Stomach (tissue), 9 donors: ENCODE results near the gene HBA1. TPM values are rescaled to one million over a fixed set of nuclear protein-coding genes. Genes with fewer than 3 reads are reported as not detected.

Experiments used
- DNase-seq, 2 donors: peaks; one replicate each; pipeline versions ENCODE4 v3.0.0 to v3.0.0-alpha.2; 2013 to 2019
- H3K27ac ChIP-seq, 5 donors: fragments of 200-600 bp in 4 of 5; sonication (generic) in 4 of 5; one replicate each; pipeline ENCODE4 v1.5.1; 2013 to 2019; ENCODE audit warnings: mild to moderate bottlenecking in 1 of 5, moderate library complexity in 1 of 5
- H3K27me3 ChIP-seq, 3 donors: fragments of 200-600 bp; sonication (generic); one replicate each; pipeline ENCODE4 v1.5.1; 2017 to 2019; ENCODE audit warnings: mixed run types in 1 of 3
- H3K36me3 ChIP-seq, 4 donors: fragments of 200-600 bp; sonication (generic); 1 replicate in 3 of 4; 2 replicates in 1 of 4; pipeline ENCODE4 v1.5.1; 2016 to 2019
- H3K4me1 ChIP-seq, 4 donors: fragments of 200-600 bp; sonication (generic); one replicate each; pipeline ENCODE4 v1.5.1; 2016 to 2019
- H3K4me3 ChIP-seq, 4 donors: fragments of 200-600 bp; sonication (generic) in 3 of 4; one replicate each; pipeline ENCODE4 v1.5.1; 2016 to 2019; ENCODE audit warnings: mild to moderate bottlenecking in 1 of 4
- H3K9me3 ChIP-seq, 4 donors: fragments of 200-600 bp; sonication (generic); one replicate each; pipeline ENCODE4 v1.5.1; 2016 to 2019
- CTCF ChIP-seq, 7 experiments: fragments of 450-650 bp in 4 of 7; fragments of 200-600 bp in 3 of 7; sonication (generic) in 3 of 7; IDR thresholded peaks; one replicate each; pipeline ENCODE4 v1.5.1; 2016 to 2019; ENCODE audit warnings: antibody characterized with exemption in 7 of 7, control low read depth in 2 of 7, mild to moderate bottlenecking in 1 of 7
- EP300 ChIP-seq: sonication (generic); formaldehyde crosslinking; IDR thresholded peaks from one replicate; pipeline ENCODE4 v1.6.1; 2017; ENCODE audit warnings: antibody characterized with exemption
- POLR2A ChIP-seq, 4 donors: fragments of 450-650 bp; IDR thresholded peaks; one replicate each; pipeline ENCODE4 v1.6.1; 2016; ENCODE audit warnings: antibody characterized with exemption in 4 of 4, control low read depth in 2 of 4, mild to moderate bottlenecking in 1 of 4, moderate library complexity in 1 of 4
- POLR2AphosphoS5 ChIP-seq, 3 donors: sonication (generic); formaldehyde crosslinking; IDR thresholded peaks; one replicate each; pipeline ENCODE4 v1.6.1; 2016; ENCODE audit warnings: antibody characterized with exemption in 3 of 3
- WGBS, 5 donors: extraction: QIAGEN DNeasy Blood & Tissue Kit in 3 of 5; methylation state at CpG; one replicate each; pipeline versions ENCODE4 v1.1.5 to v1.1.7; 2013 to 2018; 5-methylcytosine and 5-hydroxymethylcytosine counted together
- intact Hi-C: fragments of 100-400 bp; cut with DNase I; formaldehyde crosslinking; loops from one replicate; pipeline ENCODE4 v1.15.1; 2023; ENCODE audit warnings: low total_unique reads
- polyA plus RNA-seq, 3 donors: library from polyadenylated mRNA; stranded (reverse); fragments of 200-250 nt; gene quantifications; one replicate each; pipeline ENCODE4 v1.2.3, GENCODE V29; 2013
- total RNA-seq, 5 donors: library from RNA; depleted of rRNA; stranded (reverse); fragments of >200 nt; gene quantifications; one replicate each; pipeline versions ENCODE4 v1.1.0 to v1.2.3, GENCODE V29; 2014 to 2016
- donor health status: healthy with polysubstance abuse.
- donor health status: Bipolar disorder and iron deficiency.
- donor health status: healthy.

The HBA1 gene
- total and polyA plus RNA-seq, 8 donors = 0.88 to 263 (median 20.3) TPM; not detected in 4

GRCh38 chr16:181565-182021 lies 5.1 kb downstream of the HBA1 start:
- intact Hi-C loops = loop anchor here (5.0 kb wide), 1 partner anchor 64 kb away; no protein-coding TSS in a partner anchor
- no peak overlapping the region for H3K27ac ChIP-seq
- peaks cover 0 to 8% (median 0%) of the 10 kb centered on the region in 4 donors for H3K36me3 ChIP-seq
- peak in 1 of 2 donors; percentile 91 for DNase-seq
- peaks cover 18 to 36% (median 26%) of the 10 kb centered on the region in 4 donors for H3K4me1 ChIP-seq
- peak overlapping the region in 3 of 4 donors; percentile 18 to 49 (median 31) for H3K4me3 ChIP-seq
- peak in 1 of 3 donors; percentile 62 for TF ChIP-seq POLR2AphosphoS5 (IDR thresholded peaks at IDR 0.05)
- peak in 5 of 7 experiments; percentile 84 to 98 (median 90) for TF ChIP-seq CTCF (IDR thresholded peaks at IDR 0.05)
- TF ChIP-seq POLR2A (IDR thresholded peaks at IDR 0.05) = no peak
- no peaks in the 10 kb centered on the region for H3K9me3 ChIP-seq
- 6 to 28% (median 6%) methylated on average over 9 to 22 of the region's 22 CpGs for WGBS, 5 donors
- H3K27me3 ChIP-seq = peaks cover 23 to 49% (median 45%) of the 10 kb centered on the region in 3 donors

GRCh38 chr16:183005-183404 lies 6.5 kb downstream of the HBA1 start:
- WGBS, 5 donors = 76 to 80% (median 77%) methylated on average over 7 of the region's 7 CpGs
- Histone ChIP-seq H3K36me3 (peaks cover 9 to 17% (median 10%) of the 10 kb centered on the region in 4 donors), H3K27ac (no peak overlapping the region), H3K27me3 (peaks cover 20 to 37% (median 34%) of the 10 kb centered on the region in 3 donors), H3K9me3 (no peaks in the 10 kb centered on the region), H3K4me1 (peaks cover 18 to 25% (median 21%) of the 10 kb centered on the region in 4 donors), H3K4me3 (no peak overlapping the region)
- intact Hi-C loops = loop anchor here (5.0 kb wide), 1 partner anchor 66 kb away; no protein-coding TSS in a partner anchor
- TF ChIP-seq CTCF (IDR thresholded peaks at IDR 0.05) = no peak
- no peak for TF ChIP-seq EP300
- no peak for DNase-seq

DNA sequence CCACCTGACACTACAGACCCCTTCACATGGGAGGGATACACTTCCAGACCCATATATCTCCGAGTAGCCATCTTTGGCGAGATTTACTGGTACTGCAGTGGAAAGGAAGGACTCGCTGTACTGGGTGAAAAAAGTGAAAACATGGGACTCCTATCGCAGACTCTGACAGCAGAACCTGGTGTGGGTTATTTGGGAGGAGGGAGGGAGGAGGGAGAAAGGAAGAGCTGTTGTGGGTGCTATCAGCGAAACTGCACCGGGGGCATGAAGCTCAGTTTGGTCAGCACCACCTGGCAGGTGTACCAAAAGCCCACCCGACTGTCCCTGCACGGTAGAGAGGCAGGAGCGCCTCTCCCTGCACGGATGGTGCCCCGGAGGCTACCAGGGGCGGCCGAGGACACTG lies 8.7 kb downstream of the HBA1 start:
- no peak overlapping the region for H3K27ac ChIP-seq
- peaks cover 29 to 39% (median 32%) of the 10 kb centered on the region in 4 donors for H3K36me3 ChIP-seq
- H3K4me3 ChIP-seq = no peak overlapping the region
- TF ChIP-seq EP300 (no peak), CTCF (IDR thresholded peaks at IDR 0.05) (no peak), POLR2AphosphoS5 (IDR thresholded peaks at IDR 0.05) (no peak), POLR2A (IDR thresholded peaks at IDR 0.05) (no peak)
- no peak for DNase-seq
- H3K27me3 ChIP-seq = peaks cover 1 to 15% (median 12%) of the 10 kb centered on the region in 3 donors
- intact Hi-C loops = no loop called here
- H3K9me3 ChIP-seq = no peaks in the 10 kb centered on the region
- WGBS, 5 donors = 88 to 92% (median 89%) methylated on average over 11 to 13 of the region's 13 CpGs
- H3K4me1 ChIP-seq = peaks cover 14 to 18% (median 16%) of the 10 kb centered on the region in 4 donors

DNA sequence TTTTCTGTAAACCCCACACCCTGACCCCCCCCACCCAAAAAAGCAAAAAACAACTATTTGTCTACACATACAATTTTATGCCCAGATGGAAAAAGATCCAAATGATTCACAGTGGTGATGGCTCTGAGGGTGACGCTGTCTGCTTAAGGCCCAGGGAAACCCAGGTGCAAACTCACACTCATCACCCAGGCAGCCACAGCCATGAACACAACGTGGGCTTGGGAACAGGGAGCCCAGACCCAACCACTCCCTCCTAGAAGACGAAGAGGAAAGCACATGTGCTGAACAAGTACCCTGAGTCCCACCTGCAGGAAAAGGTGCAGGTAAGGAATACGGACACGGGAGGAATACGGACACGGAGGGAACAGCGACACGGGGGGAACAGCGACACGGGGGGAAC lies 9.2 kb downstream of the HBA1 start:
- H3K36me3 ChIP-seq = peaks cover 34 to 44% (median 37%) of the 10 kb centered on the region in 4 donors
- peaks cover 0 to 10% (median 8%) of the 10 kb centered on the region in 3 donors for H3K27me3 ChIP-seq
- WGBS, 5 donors = 72 to 90% (median 81%) methylated on average over 3 to 11 of the region's 11 CpGs
- intact Hi-C loops = no loop called here
- H3K9me3 ChIP-seq = no peaks in the 10 kb centered on the region
- H3K27ac ChIP-seq = no peak overlapping the region
- DNase-seq = no peak
- H3K4me3 ChIP-seq = no peak overlapping the region
- H3K4me1 ChIP-seq = peaks cover 9 to 13% (median 11%) of the 10 kb centered on the region in 4 donors
- TF ChIP-seq CTCF (IDR thresholded peaks at IDR 0.05) (no peak), EP300 (no peak), POLR2AphosphoS5 (IDR thresholded peaks at IDR 0.05) (no peak), POLR2A (IDR thresholded peaks at IDR 0.05) (no peak)
